B cell (primary cell): ENCODE data around the gene LCN2. TPM values are rescaled to one million over a fixed set of nuclear protein-coding genes. Genes with fewer than 3 reads are reported as not detected.

Experiments
- ATAC-seq: fragments of 200-7000 bp; cut with Tn5 transposase; one replicate; pipeline ENCODE4 v1.10.0; 2021; ENCODE audit warnings: low read depth, mild to moderate bottlenecking, moderate number of reproducible peaks, moderate library complexity
- CTCF ChIA-PET: fragments of 350-600 bp; sonication (Branson Sonifier 250); formaldehyde crosslinking; loops from one replicate; lab custom pipeline; 2021; ENCODE audit warnings: antibody characterized with exemption, inconsistent platforms; lab: Charles Lee
- POLR2A ChIA-PET: fragments of 350-600 bp; sonication (Branson Sonifier 250); formaldehyde crosslinking; loops from one replicate; lab custom pipeline; 2021; ENCODE audit warnings: antibody characterized with exemption; lab: Charles Lee
- DNase-seq: peaks from one replicate; pipeline ENCODE4 v3.0.0; 2013
- H2AFZ ChIP-seq: 2 replicates; pipeline ENCODE4 v1.6.1; 2012; ENCODE audit warnings: mild to moderate bottlenecking, low read depth, low read length; ENCODE audit not compliant: insufficient read depth, poor library complexity, severe bottlenecking
- H3K27ac ChIP-seq, 2 donors: 1 replicate in 1 of 2; 2 replicates in 1 of 2; pipeline ENCODE4 v1.5.1; 2012 to 2013; ENCODE audit warnings: low read length in 2 of 2, mild to moderate bottlenecking in 2 of 2, moderate library complexity in 1 of 2
- H3K27me3 ChIP-seq, 4 experiments: fragments of 200-600 bp in 1 of 4; sonication (generic) in 1 of 4; replicated peaks in 1 of 4; 1 replicate in 2 of 4; 2 replicates in 2 of 4; pipeline versions ENCODE4 v1.6.1 to v1.7.0; 2013 to 2016; ENCODE audit warnings: low read length in 3 of 4, mild to moderate bottlenecking in 2 of 4, mixed read lengths in 1 of 4, moderate library complexity in 1 of 4; ENCODE audit not compliant: insufficient read depth in 4 of 4, control insufficient read depth in 3 of 4; ENCODE audit errors: control extremely low read depth in 1 of 4
- H3K36me3 ChIP-seq, 2 experiments: replicated peaks in 1 of 2; 1 replicate in 1 of 2; 2 replicates in 1 of 2; pipeline versions ENCODE4 v1.6.1 to v1.7.1; 2013; ENCODE audit warnings: low read length in 1 of 2; ENCODE audit not compliant: insufficient read depth in 2 of 2, control insufficient read depth in 1 of 2; ENCODE audit errors: control extremely low read depth in 1 of 2, extremely low read depth in 1 of 2
- H3K4me1 ChIP-seq, 2 donors: fragments of 200-600 bp in 1 of 2; sonication (generic) in 1 of 2; 1 replicate in 1 of 2; 2 replicates in 1 of 2; pipeline versions ENCODE4 v1.5.1 to v1.6.1; 2013 to 2017; ENCODE audit warnings: low read length in 2 of 2; ENCODE audit not compliant: control insufficient read depth in 2 of 2, insufficient read depth in 2 of 2
- H3K4me2 ChIP-seq: replicated peaks from 2 replicates; pipeline ENCODE3; 2012; ENCODE audit warnings: mild to moderate bottlenecking, low read depth, low read length; ENCODE audit not compliant: poor library complexity, severe bottlenecking
- H3K4me3 ChIP-seq, 5 experiments: fragments of 200-600 bp in 1 of 5; sonication (generic) in 1 of 5; 1 replicate in 3 of 5; 2 replicates in 2 of 5; pipeline versions ENCODE4 v1.5.1 to v1.7.0; 2011 to 2016; ENCODE audit warnings: low read length in 4 of 5, mild to moderate bottlenecking in 4 of 5, low read depth in 2 of 5, control low read depth in 1 of 5, moderate library complexity in 1 of 5; ENCODE audit not compliant: insufficient read depth in 1 of 5; ENCODE audit errors: control extremely low read depth in 1 of 5, extremely low read depth in 1 of 5
- H3K79me2 ChIP-seq: fragments of 200-600 bp; sonication (generic); one replicate; pipeline ENCODE4 v1.6.0; 2016; ENCODE audit warnings: low read length; ENCODE audit not compliant: control insufficient read depth, insufficient read depth
- H3K9ac ChIP-seq: fragments of 200-600 bp; sonication (generic); 2 replicates; pipeline ENCODE4 v1.6.1; 2017; ENCODE audit warnings: mild to moderate bottlenecking, low read length, moderate library complexity
- H3K9me3 ChIP-seq, 3 donors: one replicate each; pipeline versions ENCODE4 v1.6.1 to v1.7.1; 2013; ENCODE audit warnings: low read length in 2 of 3; ENCODE audit not compliant: control insufficient read depth in 2 of 3, insufficient read depth in 1 of 3; ENCODE audit errors: control extremely low read depth in 1 of 3
- H4K20me1 ChIP-seq: 2 replicates; pipeline ENCODE4 v1.6.0; 2012; ENCODE audit warnings: mild to moderate bottlenecking, low read length; ENCODE audit not compliant: insufficient read depth, control insufficient read depth, poor library complexity, severe bottlenecking
- H3K27ac Mint-ChIP-seq: one replicate; pipeline ENCODE4 v1.8.0; 2021; ENCODE audit warnings: mixed read lengths
- H3K27me3 Mint-ChIP-seq: one replicate; pipeline ENCODE4 v1.8.0; 2021; ENCODE audit warnings: mixed read lengths
- H3K4me1 Mint-ChIP-seq: one replicate; pipeline ENCODE4 v1.8.0; 2021; ENCODE audit warnings: mixed read lengths
- H3K4me3 Mint-ChIP-seq: one replicate; pipeline ENCODE4 v1.8.0; 2021; ENCODE audit warnings: mixed read lengths
- H3K9me3 Mint-ChIP-seq: one replicate; pipeline ENCODE4 v1.8.0; 2022; ENCODE audit warnings: mixed read lengths; ENCODE audit not compliant: insufficient read depth
- WGBS: methylation state at CpG from one replicate; pipeline ENCODE4 v1.1.5; 2013; ENCODE audit warnings: missing lambda C conversion rate; ENCODE audit not compliant: insufficient coverage; 5-methylcytosine and 5-hydroxymethylcytosine counted together
- intact Hi-C: fragments of 100-400 bp; cut with micrococcal nuclease; formaldehyde crosslinking; loops from one replicate; pipeline ENCODE4 v1.10.0; 2022
- polyA plus RNA-seq: library from polyadenylated mRNA; depleted of rRNA; stranded (reverse); fragments of >200 nt; gene quantifications from 2 replicates; pipeline ENCODE4 v1.2.3, GENCODE V29; 2012
- total RNA-seq, 2 donors: library from RNA; stranded (reverse); fragments of 120-200 nt in 1 of 2; gene quantifications; 1 replicate in 1 of 2; 2 replicates in 1 of 2; pipeline versions ENCODE4 v1.2.3 to v1.2.4, GENCODE V29; 2013 to 2022
- TF ChIP-seq, protein P1 (sequence below): fragments of 200-600 bp; IDR thresholded peaks from one replicate; pipeline ENCODE4 v1.8.0; 2022; ENCODE audit warnings: antibody characterized with exemption, mild to moderate bottlenecking

Gene LCN2
- total and polyA plus RNA-seq, 2 donors (not counting 1 experiment from before 2014, with no cell fraction given) = not detected

DNA sequence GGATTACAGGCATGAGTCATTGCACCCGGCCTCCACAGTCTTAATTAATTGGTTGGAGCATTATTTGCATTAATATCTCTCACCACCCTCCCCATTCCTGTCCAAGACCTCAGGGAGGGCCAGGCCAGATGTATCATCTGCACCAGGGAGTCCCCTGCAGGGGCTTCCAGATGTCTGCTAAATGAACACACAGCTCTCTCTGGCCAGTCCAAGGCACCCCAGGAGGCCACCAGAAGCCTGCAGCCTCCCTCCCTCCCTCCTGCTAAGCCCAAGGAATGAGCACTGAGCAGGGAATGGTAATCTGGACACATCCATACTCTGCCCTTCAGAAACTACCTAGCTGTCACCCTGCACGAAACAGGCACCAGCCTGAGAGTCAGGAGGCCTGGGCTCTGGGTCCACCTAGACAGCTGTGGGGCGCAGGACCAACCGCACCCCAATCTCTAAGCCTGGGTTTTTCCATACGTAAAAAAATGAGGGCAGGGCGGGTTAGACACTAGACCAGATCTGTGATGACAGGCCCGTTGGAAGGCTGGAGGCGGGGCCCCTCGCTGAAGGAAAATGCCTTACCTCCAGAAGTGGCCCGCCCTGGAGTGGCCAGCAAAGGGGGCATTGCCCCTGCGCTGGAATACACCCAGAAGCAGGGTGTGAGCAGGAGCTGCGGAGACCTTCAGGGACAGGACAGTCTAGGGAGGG lies 33.8 kb downstream of the LCN2 start:
- Histone ChIP-seq H3K36me3 (peaks cover 0 to 56% of the 10 kb centered on the region in 2 experiments), H3K27ac (no peak overlapping the region), H3K4me1 (no peaks in the 10 kb centered on the region), H3K27me3 (no peaks in the 10 kb centered on the region), H3K79me2 (peaks cover 11% of the 10 kb centered on the region), H3K4me2 (no peak overlapping the region), H3K4me3 (no peak overlapping the region), H2AFZ (no peak overlapping the region), H4K20me1 (no peaks in the 10 kb centered on the region), H3K9me3 (peaks cover 0 to 10% (median 0%) of the 10 kb centered on the region in 3 donors), H3K9ac (no peak overlapping the region)
- H3K9me3 Mint-ChIP-seq = no peaks in the 10 kb centered on the region
- no peak for ATAC-seq
- TF ChIP-seq, protein P1, sequence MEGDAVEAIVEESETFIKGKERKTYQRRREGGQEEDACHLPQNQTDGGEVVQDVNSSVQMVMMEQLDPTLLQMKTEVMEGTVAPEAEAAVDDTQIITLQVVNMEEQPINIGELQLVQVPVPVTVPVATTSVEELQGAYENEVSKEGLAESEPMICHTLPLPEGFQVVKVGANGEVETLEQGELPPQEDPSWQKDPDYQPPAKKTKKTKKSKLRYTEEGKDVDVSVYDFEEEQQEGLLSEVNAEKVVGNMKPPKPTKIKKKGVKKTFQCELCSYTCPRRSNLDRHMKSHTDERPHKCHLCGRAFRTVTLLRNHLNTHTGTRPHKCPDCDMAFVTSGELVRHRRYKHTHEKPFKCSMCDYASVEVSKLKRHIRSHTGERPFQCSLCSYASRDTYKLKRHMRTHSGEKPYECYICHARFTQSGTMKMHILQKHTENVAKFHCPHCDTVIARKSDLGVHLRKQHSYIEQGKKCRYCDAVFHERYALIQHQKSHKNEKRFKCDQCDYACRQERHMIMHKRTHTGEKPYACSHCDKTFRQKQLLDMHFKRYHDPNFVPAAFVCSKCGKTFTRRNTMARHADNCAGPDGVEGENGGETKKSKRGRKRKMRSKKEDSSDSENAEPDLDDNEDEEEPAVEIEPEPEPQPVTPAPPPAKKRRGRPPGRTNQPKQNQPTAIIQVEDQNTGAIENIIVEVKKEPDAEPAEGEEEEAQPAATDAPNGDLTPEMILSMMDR = no peak
- WGBS = 97% methylated on average over 11 of the region's 12 CpGs
- H3K4me3 Mint-ChIP-seq = no peak overlapping the region
- no peak overlapping the region for H3K27ac Mint-ChIP-seq
- intact Hi-C loops = no loop called here
- no peaks in the 10 kb centered on the region for H3K27me3 Mint-ChIP-seq
- peaks cover 4% of the 10 kb centered on the region for H3K4me1 Mint-ChIP-seq
- no peak for DNase-seq
- ChIA-PET CTCF (no interaction called here), POLR2A (interaction anchor here (0.6 kb wide), 1 partner anchor 10 kb away, joined by 4 read pairs; no protein-coding TSS in a partner anchor)
